NOMO-1 treated with dmso at 0.1 percent for 144 hours (cell line): ENCODE data around the gene L3MBTL4.
"Not testable (repeated sequence)": the region's sequence is repeated elsewhere in the genome, so short reads cannot be mapped to it uniquely, and the experiment has no call there.

Experiments
- DNase-seq: peaks from one replicate; lab custom pipeline; 2025; ENCODE audit not compliant: unreplicated experiment; lab: John Stamatoyannopoulos, UW

L3MBTL4 gene

DNA sequence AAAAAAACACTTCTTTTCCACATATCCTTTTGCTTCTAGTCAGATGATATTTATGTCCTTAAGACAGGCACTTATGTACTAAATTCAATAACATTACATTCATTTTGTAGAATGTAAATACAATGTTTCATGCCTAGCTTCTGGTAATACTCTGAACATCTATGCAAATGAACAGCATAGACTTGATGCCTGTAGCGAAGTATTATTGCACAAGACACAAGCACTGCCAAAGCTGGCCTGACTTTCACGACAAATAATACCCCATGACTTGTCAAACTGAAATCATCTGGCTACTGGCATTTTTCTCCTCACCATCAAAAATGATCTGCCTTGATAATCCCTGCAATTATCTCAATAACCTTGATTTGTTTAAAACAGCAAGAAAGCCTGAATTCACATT, 101.3 kb downstream of the L3MBTL4 start:
- DNase-seq = no peak

DNA sequence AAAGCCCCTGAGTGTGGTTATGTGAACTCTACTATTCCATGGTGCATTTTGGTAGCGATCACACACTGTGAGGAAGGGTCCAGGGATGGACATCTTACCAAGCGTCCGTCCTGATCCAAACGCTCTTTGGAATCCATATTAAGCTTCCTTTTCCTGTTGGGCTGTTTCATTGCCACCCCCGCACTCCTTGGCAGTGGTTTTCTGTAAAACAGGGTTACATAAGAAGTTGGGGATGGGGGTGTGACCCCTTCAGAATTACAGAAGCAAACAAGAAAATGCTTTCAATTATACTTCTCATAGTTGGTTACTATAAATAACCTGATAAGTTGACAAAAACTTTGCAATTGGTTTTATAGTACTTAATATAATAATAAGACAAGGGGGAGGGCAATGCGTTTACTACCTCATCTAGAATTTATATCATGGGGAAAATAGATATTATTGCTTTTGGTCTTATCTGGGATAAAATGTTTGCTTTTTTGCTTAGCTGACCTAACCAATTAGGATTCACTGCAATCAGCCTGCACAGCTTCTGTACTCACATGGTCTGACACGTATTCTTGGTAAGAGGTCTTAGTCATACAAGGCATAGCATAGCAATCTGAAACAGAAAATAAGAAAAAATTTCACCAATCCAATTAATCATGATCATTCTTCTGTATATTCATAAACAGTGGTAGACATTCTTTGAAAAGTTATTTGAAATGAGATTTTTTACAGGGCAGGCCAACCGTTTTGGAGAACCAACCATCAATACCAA, 103.1 kb downstream of the L3MBTL4 start:
- DNase-seq = no peak

DNA sequence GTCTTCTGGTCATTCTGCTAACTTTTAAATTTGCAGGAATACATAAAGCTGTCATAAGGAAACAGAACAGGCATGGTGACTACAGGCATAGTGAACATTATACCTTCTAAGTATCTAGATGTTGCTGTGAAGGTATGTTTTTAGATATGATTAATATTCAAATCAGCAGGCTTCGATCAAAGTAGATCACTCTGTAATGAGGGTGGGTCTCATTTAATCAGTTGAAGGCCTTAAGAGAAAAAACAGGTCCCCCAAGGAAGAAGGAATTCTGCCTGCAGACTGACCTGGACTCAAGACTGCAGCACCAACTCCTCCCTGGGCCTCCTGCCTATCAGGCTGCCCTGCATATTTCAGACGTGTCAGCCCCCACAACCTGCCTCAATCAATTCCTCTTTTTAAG, 104.0 kb downstream of the L3MBTL4 start:
- no peak for DNase-seq

DNA sequence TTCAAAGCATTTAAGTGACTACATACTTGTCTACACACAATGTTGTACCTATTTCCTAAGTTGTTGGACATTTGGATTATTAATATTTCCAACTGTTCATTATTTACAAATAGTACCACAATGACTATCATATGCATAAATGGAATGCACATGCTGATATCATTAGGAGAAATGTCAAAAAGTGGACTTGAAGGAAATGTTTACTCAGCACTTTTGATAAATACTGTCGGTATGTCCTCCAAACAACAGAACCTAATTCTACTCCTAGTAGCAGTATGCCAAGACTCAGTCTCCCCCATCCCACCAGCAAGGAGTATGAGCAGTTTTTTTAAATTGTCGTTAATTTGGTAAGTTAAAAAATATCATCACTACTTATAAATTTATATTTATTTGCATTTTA, 116.8 kb downstream of the L3MBTL4 start:
- DNase-seq = no peak

DNA sequence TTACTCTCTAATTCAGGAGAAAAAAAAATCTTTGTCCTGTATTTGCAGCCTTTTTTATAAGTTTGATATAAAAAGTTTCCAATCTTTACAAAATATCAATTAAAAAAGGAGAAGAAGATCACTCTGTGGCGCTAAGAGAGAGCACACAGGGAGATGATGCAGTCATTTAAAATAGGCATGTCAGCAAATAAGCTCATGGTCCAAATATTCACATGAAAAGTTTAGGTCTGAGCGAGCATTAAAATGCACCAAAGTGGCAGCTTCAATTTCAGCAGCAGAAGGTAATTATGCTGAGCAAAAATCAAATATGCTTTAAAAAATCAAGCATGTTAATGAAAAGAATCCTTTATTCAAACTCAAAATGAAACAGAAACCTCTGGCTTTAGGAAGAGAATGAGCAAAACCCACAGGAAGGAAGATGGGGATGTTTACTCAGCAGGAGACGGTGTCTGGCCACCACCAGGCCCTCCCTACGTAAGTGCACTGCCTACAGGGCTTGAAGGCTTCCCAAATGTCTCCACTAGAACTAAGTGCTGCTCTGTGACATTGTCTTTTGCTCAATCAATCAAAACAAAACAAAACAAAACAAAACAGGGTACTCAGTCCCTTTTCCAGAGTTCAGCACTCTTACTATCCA, 120.4 kb downstream of the L3MBTL4 start:
- no peak for DNase-seq

DNA sequence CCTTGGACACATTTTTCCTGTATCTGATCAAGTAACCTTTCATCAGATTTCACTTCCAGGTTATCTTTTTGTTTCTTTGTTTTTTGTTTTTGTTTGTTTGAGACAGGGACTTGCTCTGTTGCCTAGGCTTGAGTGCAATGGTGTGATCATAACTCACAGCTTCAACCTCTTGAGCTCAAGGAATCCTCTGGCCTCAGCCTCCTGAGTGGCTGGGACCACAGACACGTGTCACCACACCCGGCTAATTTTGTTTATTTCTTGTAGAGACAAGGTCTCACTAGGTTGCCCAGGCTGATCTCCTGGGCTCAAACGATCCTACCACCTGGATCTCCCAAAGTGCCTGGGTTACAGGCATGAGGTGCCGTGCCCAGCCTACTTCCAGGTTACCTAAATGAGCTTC, 124.9 kb downstream of the L3MBTL4 start:
- no peak for DNase-seq

DNA sequence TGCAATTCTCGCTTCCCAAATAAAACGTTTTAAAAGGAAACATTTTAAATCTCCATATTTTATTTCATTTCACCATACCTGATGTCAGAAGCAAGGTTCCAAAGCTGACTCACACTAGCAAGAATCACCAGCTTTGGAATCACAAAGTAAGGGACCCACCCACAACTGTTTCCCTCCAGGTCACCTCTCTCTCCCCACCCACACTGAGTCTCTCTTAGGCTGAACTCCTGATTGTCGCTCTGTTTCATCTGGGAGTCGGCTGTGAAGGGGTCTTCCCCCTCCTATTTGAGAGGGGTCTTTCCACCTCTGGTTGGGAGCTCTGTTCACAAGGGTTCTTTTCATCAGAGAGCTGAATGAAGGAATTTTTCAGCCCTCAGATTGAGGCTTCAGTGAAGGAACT, 128.1 kb downstream of the L3MBTL4 start:
- DNase-seq = no peak

DNA sequence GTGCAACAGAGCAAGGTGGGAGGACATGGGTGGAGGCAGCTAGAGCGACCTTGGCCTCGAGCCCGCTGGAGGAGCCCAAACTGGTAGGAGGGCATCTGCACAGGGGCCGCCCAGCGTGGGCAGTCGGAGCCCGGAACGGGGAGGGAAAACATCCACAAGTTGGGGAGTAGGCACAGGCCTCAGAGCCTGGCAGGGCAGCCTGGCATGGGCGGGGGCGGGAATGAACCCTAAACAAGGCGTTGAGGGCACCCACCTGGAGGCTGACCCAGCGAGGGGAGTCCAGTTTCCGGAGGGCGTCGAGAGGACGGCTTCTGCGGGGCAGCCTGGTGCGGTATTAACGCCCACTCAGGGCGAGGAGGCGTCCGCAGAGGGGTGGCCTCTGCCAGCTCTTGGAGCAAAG, 129.9 kb downstream of the L3MBTL4 start:
- DNase-seq = no peak

DNA sequence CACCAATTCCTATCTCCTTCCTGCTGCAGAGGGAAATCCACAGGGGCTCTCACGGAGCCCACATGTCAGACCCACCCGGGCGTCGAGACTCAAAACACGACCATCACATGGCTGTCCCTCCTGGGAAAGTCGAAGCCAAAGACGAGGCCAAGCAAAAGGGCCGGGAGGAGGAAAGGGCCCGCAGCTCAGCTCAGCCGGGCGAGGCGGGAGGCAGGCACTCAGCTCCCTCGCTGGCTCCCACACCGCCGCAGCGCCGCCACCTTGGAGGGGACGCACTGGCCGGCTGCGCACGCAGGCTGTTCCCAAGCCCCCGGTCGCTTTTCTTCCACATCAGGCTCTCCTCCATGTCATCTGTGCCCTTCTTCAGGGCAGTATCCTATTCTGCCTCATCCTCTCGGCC, 130.4 kb downstream of the L3MBTL4 start:
- no peak for DNase-seq

DNA sequence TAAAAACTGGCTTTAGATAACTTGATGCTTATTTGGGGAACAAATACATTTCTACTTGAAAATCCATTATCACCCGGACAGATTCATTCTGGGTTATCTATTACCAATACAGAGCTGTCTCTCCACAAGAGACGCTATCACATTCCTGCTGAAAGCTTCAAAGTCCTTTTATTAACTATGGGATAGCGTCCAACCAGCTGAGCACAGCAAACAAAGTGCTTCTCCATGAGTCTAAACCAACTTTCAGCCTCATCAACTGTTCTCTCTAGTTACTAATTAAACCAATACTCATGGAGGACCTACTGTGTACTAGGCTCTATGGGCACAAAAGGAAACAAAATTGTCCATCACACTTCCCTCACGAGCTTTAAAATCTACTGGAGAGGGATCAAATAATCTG, 132.8 kb downstream of the L3MBTL4 start:
- DNase-seq = no peak

DNA sequence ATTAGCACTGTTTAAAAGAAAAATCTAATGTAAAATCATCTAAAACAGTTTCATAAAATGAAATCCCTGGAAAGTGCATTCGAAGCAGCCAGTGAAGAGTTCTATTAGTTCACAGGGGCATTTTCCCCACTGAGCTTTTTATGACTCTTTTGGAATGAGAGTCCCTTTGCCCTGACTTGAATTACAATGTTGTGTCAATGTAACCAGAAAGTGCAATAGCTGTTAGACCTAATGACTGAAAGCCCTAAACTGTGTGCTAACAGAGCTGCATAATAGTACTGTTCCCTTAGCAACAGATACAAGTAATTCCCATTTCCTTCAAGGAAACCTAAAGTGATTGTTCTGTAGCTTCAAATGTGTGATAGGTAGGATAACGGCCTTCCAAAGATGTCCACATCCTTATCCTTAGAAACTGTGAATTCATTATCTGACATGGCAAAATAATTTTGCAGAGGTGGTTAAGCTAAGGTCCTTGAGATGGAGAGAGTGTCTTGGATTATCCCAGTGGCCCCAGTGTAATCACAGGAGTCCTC, 134.4 kb downstream of the L3MBTL4 start:
- no peak for DNase-seq

DNA sequence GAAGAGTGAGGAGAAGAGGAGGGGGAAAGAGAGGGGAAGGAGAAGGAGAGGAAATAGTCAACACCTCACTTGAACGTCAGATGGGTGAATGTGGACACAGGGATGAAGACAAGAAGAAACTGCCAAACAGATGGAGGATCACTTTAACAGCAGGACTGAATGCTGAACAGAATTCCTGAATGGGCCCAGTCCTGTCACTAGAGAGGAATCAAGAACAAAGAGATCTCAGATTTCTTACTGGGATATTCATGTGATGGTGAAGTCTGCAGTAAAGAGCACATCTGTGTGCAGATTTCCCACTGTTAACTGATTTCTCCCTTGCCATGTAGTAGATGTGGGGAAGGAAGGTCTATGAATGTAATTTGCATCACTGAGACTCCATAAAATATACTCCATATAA, 135.4 kb downstream of the L3MBTL4 start:
- no peak for DNase-seq

DNA sequence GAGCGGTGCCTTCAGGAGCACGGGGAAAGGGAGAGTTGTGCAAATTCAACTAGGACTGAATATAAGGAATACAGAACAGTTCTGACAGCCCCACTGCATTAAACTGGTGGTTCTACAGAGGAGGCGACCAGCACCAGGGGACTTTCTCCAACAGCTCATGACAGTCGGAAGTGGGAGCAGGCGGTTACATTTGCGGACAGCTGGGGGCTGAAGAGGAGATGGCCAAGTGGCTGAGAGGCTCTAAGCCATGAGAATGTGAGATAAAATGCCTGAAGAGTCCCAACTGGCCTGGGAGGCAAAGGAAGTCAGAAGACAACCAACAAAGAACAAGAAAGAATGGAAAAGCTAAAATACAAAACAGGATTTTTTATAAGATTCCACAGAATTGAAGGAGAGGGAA, 141.3 kb downstream of the L3MBTL4 start:
- DNase-seq = no peak

DNA sequence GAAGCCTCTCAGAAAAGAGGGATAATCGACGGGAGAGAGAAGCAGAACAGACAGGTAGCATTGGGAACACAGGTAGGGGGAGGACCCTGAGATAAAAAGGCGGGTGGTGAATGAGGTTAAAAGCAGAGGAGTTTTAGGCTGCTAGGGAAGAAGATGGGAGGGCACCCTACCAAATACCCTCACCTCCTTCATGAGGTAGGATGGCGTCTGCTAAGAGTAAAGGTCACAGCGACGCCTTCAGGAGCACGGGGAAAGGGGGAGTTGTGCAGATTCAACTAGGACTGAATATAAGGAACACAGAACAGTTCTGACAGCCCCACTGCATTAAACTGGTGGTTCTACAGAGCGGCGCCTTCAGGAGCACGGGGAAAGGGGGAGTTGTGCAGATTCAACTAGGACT, 142.6 kb downstream of the L3MBTL4 start:
- DNase-seq = not testable (repeated sequence)

DNA sequence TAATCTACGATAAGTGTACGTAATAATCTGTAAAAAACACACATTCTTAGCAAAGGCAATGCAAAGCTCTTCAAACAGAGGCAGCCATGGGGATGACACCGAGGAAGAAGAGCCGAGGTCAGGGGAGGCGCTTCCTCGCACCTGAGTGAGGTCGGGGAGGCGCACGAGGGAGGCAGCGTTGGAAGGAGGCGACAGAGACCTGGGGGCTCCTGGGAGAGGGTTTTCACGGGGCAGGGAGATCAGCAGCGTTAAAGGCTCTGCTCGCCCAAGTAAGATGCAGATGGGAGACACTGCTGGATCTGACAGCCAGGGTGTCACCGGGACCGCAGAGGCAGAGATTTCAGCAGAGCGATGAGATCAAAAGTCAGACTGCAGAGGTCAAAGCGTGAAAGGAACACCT, 143.1 kb downstream of the L3MBTL4 start:
- DNase-seq = no peak

DNA sequence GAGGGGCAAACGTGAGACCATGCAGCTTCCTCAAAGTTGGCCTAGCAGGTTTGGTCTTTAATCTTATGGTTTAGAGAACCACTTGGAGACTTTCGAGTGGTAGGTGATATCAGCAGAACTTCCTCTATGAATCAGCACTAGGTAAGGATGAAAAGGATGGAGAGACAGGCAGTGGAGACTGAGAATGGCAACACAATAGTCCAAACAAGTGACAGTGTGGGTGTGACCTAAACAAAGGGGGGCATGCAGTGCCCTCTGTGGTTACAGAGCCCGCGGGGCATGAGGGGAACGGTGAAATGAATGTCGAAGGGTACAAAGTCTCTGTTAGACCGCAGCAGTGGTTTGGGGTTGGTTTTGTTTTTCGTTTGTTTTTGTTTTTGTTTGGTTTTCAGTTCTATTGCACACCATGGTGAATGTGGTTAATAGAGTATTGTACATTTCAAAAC, 143.9 kb downstream of the L3MBTL4 start:
- DNase-seq = no peak

DNA sequence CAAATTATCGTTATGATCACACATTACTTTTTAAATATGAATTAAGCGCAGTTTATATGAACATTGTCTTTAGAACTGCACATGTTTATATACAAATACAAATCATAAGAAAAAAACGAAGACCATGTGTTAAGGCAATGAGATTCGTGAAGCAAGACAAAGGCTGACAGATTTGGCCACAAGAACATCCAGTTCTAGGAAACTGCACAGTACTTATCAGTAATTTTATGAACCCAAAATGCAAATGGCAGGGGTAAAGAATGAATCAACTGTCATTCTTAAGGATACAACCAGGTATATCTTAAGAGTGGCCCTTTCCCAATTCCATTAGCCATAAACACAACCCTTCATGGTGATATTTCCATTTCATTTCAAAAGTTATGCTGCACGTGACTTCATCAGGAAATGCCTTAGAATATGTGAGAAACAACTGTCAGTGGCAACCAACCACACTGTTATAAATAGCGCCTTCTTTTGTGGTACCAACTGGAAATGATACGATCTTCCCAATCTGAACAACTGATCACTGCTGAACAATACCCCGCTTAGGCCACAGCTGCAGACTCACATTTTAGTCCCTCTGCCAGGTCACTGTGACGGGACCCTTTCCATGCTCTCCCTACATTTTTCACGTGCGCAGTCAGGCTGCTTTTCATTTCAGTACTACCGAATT, 144.9 kb downstream of the L3MBTL4 start:
- no peak for DNase-seq

DNA sequence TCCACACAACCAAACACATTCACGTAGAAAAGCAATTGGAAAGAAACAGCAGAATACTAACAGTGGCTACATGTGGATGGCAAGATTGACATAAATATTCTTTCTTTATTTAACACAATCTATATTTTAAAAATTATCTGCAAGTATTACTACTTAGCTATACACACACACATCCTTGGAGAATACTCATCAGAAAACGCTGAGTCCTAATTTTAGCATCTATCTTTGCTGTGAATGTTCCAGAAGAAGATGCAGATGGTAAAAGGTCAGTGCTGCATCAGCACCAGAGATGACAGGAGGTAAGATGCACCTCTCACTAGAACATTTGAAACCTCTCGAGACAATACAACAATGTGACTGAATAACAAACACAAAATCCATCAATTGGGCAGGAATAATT, 148.5 kb downstream of the L3MBTL4 start:
- no peak for DNase-seq

DNA sequence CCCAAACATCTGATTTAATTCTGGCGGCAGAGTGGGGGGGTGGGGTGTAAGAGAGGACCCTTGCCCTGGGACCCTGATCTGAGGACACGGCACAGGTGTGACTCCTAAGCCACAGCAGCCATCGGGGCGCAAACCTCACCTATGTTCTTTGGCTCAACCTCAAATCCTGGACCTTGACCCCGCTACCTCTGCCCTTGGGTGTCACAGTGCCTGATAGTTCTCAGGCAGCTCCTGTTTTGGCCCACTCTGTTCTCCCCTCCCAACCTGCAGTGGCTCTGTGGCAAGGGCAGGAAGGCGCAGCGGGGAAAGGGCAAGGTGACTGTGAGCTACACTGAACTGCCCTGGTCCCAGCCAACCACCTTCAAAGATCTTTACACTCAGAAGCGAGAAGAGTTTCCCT, 152.8 kb downstream of the L3MBTL4 start:
- DNase-seq = no peak

DNA sequence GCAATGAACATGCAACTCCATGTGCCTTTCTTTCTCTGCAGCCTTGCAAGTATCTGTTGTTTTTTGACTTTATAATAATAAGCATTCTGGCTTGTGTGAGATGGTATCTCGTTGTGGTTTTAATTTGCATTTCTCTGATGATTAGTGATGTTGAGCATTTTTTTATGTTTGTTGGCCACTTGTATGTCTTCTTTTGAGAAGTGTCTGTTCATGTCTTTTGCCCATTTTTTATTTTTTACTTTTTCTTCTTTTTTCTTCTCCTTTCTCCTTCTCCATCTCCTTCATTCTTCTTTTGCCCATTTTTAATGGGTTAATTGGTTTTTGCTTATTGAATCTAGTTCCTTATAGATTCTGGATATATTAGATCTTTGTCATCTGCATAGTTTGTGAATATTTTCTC, 155.4 kb downstream of the L3MBTL4 start:
- DNase-seq = not testable (repeated sequence)

DNA sequence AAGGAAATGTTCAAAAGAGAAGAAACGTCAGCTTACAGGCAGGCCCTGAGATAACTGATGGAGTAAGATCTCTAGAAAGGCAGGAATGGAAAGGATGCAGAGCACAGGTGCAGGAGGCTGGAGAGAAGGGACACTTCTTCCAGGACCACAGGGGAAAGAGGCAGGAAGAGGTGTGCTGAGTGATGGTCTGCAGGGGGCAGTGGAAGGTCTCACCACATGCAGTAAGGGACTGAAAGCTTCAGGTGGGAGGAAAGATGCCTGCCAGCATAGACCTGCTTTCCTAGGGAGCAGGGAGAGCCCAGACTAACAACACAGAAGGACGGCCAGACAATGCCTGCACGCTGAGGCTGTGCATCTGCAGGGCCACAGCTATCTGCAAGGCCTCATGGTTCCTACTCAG, 156.8 kb downstream of the L3MBTL4 start:
- no peak for DNase-seq

DNA sequence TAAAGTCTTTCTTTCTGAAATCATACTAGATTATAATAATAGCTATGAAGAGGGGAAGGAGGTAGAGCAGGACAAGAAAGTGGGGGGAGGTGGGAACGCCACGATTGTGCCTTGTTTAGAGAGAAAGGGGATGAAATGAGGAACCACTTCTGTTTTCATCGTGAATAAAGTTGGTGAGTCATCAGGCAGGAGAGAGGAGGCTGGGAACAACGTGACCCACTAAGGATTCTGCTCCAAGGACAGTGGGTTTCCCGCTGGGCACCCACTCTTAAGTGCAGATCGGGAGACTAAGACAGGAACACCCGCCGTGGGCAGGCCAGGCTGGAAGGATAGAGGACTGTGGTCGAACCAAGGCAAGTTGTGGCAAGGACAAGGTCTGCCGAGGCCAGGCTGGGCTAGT, 158.2 kb downstream of the L3MBTL4 start:
- DNase-seq = no peak
